ENCODE measurements around the gene HEXA.

The HEXA gene

GRCh38 chr15:72339777-72340177 lies 36.0 kb downstream of the HEXA start:
- FAIRE-seq = no peak
- TF ChIP-seq TAF1 (IDR thresholded peaks at IDR 0.05; ENCODE audit: low read depth, low read length) = no peak
- TF ChIP-seq PAX5 (IDR thresholded peaks at IDR 0.05; ENCODE audit: insufficient read depth, low read length, severe bottlenecking) = no peak
- no peak for TF ChIP-seq POLR2A (IDR thresholded peaks at IDR 0.05; ENCODE audit: low read depth, low read length)
- no peak for DNase-seq (ENCODE audit: insufficient read length, low spot score)

GRCh38 chr15:72338617-72339321 lies 37.0 kb downstream of the HEXA start:
- DNase-seq (ENCODE audit: insufficient read length, low spot score) (no peak), FAIRE-seq (no peak)
- TF ChIP-seq POLR2AphosphoS5 (IDR thresholded peaks at IDR 0.05; ENCODE audit: low read depth, low read length) (no peak), POU2F2 (IDR thresholded peaks at IDR 0.05; ENCODE audit: low read depth, low read length) (no peak), TAF1 (IDR thresholded peaks at IDR 0.05; ENCODE audit: low read depth, low read length) (no peak), PAX5 (IDR thresholded peaks at IDR 0.05; ENCODE audit: insufficient read depth, low read length, severe bottlenecking) (no peak), SPI1 (IDR thresholded peaks at IDR 0.05; ENCODE audit: low read depth, low read length) (no peak), POLR2A (IDR thresholded peaks at IDR 0.05; ENCODE audit: low read depth, low read length) (no peak)

- TF ChIP-seq POLR2AphosphoS5 (IDR thresholded peaks at IDR 0.05; ENCODE audit: low read depth, low read length) (no peak), POLR2A (IDR thresholded peaks at IDR 0.05; ENCODE audit: low read depth, low read length) (no peak)
- FAIRE-seq (no peak), DNase-seq (ENCODE audit: insufficient read length, low spot score) (no peak)
Measured at GRCh38 chr15:72338148-72338547, 37.7 kb downstream of the HEXA start.

DNA sequence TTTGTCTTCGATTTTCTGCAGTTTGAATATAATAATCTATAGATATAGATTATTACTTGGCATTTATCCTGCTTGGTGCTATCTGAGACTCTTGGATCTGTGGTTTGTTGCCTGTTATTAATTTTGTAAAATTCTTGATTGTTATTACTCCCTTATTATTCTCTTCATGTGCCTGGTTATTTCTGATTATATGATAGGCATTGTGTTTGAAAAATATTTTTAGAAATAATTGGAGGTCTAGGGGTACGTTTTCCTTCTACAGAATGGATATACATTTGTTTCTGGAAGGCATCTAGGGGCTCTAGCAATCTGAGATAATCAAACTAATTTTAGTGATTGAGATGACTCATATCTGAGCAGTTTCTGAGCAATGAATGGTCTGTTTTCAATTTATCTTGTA lies 41.0 kb downstream of the HEXA start:
- DNase-seq (ENCODE audit: insufficient read length, low spot score) (no peak), FAIRE-seq (no peak)
- TF ChIP-seq TAF1 (IDR thresholded peaks at IDR 0.05; ENCODE audit: low read depth, low read length) = no peak
- no peak for TF ChIP-seq SPI1 (IDR thresholded peaks at IDR 0.05; ENCODE audit: low read depth, low read length)
- TF ChIP-seq POU2F2 (IDR thresholded peaks at IDR 0.05; ENCODE audit: low read depth, low read length) = no peak
- no peak for TF ChIP-seq PAX5 (IDR thresholded peaks at IDR 0.05; ENCODE audit: insufficient read depth, low read length, severe bottlenecking)
- no peak for TF ChIP-seq POLR2AphosphoS5 (IDR thresholded peaks at IDR 0.05; ENCODE audit: low read depth, low read length)
- TF ChIP-seq POLR2A (IDR thresholded peaks at IDR 0.05; ENCODE audit: low read depth, low read length) = no peak

DNA sequence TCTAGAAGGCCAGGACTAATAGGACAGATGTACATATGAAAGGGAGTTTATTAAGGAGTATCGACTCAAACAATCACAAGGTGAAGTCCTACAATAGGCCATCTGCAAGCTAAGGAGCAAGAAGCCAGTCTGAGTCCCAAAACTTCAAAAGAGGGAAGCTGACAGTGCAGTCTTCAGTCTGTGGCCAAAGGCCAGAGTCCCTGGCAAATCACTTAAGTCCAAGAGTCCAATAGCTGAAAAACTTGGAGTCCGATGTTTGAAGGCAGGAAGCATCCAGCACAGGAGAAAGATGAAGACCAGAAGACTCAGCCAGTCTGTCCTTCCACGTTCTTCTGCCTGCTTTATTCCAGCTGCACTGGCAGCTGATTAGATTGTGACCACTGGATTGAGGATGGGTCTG lies 44.8 kb downstream of the HEXA start:
- no peak for FAIRE-seq
- TF ChIP-seq TAF1 (IDR thresholded peaks at IDR 0.05; ENCODE audit: low read depth, low read length) (no peak), POLR2AphosphoS5 (IDR thresholded peaks at IDR 0.05; ENCODE audit: low read depth, low read length) (no peak), POU2F2 (IDR thresholded peaks at IDR 0.05; ENCODE audit: low read depth, low read length) (no peak), PAX5 (IDR thresholded peaks at IDR 0.05; ENCODE audit: insufficient read depth, low read length, severe bottlenecking) (no peak), SPI1 (IDR thresholded peaks at IDR 0.05; ENCODE audit: low read depth, low read length) (no peak)
- DNase-seq (ENCODE audit: insufficient read length, low spot score) = no peak

DNA sequence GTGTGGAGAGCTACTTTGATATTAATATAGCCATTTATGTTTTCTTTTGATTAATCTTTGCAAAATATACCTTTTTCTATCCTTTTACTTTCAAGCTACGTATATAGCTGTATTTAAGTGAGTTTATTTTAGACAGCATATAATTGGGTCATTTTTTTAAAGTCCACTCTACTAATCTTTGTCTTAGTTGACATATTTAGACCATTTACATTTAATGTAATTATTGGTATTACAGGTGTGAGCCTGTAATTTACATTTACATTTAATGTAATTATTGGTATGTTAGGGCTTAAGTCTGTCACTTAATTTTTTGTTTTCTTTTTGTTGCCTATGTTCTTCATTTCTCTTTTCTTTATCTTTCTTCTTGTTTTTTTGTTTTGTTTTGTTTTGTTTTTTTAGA lies 52.1 kb downstream of the HEXA start:
- DNase-seq (ENCODE audit: insufficient read length, low spot score) (no peak), FAIRE-seq (no peak)
- TF ChIP-seq POU2F2 (IDR thresholded peaks at IDR 0.05; ENCODE audit: low read depth, low read length) = no peak
- TF ChIP-seq POLR2A (IDR thresholded peaks at IDR 0.05; ENCODE audit: low read depth, low read length) = no peak
- TF ChIP-seq TAF1 (IDR thresholded peaks at IDR 0.05; ENCODE audit: low read depth, low read length) = no peak
- no peak for TF ChIP-seq POLR2AphosphoS5 (IDR thresholded peaks at IDR 0.05; ENCODE audit: low read depth, low read length)
- no peak for TF ChIP-seq SPI1 (IDR thresholded peaks at IDR 0.05; ENCODE audit: low read depth, low read length)
- no peak for TF ChIP-seq PAX5 (IDR thresholded peaks at IDR 0.05; ENCODE audit: insufficient read depth, low read length, severe bottlenecking)

GRCh38 chr15:72319985-72320671 lies 55.7 kb downstream of the HEXA start, which contains the start of gene CELF6:
CELF6 (minus strand) TSS chr15:72320157; CDS start chr15:72319874, 283 bp downstream.
- FAIRE-seq (peak; percentile 92), DNase-seq (ENCODE audit: insufficient read length, low spot score) (peak; percentile 87)
- peak; percentile 86 for TF ChIP-seq POU2F2 (IDR thresholded peaks at IDR 0.05; ENCODE audit: low read depth, low read length)
- no peak for TF ChIP-seq PAX5 (IDR thresholded peaks at IDR 0.05; ENCODE audit: insufficient read depth, low read length, severe bottlenecking)

GRCh38 chr15:72319360-72319984 lies 56.3 kb downstream of the HEXA start:
- TF ChIP-seq SPI1 (IDR thresholded peaks at IDR 0.05; ENCODE audit: low read depth, low read length) (no peak), TAF1 (IDR thresholded peaks at IDR 0.05; ENCODE audit: low read depth, low read length) (no peak), POLR2AphosphoS5 (IDR thresholded peaks at IDR 0.05; ENCODE audit: low read depth, low read length) (no peak), POU2F2 (IDR thresholded peaks at IDR 0.05; ENCODE audit: low read depth, low read length) (no peak), POLR2A (IDR thresholded peaks at IDR 0.05; ENCODE audit: low read depth, low read length) (no peak), PAX5 (IDR thresholded peaks at IDR 0.05; ENCODE audit: insufficient read depth, low read length, severe bottlenecking) (no peak)
- FAIRE-seq (peak; percentile 40), DNase-seq (ENCODE audit: insufficient read length, low spot score) (no peak)

DNA sequence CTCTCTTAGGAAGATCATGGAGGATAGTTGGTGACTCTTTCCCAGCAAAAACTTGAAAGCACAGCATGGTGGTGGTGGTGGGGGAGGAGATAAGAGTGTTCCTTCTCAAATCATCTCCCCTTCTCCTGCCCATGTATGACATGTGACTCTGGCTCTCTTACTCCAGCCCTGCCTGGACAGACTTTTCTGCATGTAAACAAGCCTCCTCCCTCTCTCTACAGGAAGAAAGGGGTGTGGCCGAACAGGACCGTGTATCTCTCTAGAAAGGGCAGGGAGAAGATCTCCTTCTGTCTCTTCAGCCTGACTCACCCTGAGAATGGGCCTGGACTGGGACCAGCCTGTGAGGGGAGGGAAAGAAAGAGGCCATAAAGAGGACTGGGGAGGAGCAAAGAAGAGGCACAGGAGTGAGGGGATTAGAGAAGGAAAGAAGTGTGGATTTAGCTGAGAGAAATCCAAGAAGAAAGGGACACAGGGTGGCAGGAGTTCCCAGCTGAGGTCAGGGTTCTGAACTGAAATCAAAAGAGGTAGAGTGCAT lies 57.3 kb downstream of the HEXA start:
- DNase-seq (ENCODE audit: insufficient read length, low spot score) = no peak
- FAIRE-seq = no peak

More for the DNA sequence above, 57.3 kb downstream of the HEXA start:
- TF ChIP-seq POLR2A (IDR thresholded peaks at IDR 0.05; ENCODE audit: low read depth, low read length) (no peak), TAF1 (IDR thresholded peaks at IDR 0.05; ENCODE audit: low read depth, low read length) (no peak), POU2F2 (IDR thresholded peaks at IDR 0.05; ENCODE audit: low read depth, low read length) (no peak), SPI1 (IDR thresholded peaks at IDR 0.05; ENCODE audit: low read depth, low read length) (no peak), PAX5 (IDR thresholded peaks at IDR 0.05; ENCODE audit: insufficient read depth, low read length, severe bottlenecking) (no peak), POLR2AphosphoS5 (IDR thresholded peaks at IDR 0.05; ENCODE audit: low read depth, low read length) (no peak)

All from GM12891 (cell line).